Activated B cell treated with CpG ODN at 0.5 μM for 24 hours (primary cell): ENCODE results near the gene GPRIN3. TPM values are rescaled to one million over a fixed set of nuclear protein-coding genes. Genes with fewer than 3 reads are reported as not detected.

ENCODE experiments used
- ATAC-seq: fragments of 200-7000 bp; cut with Tn5 transposase; one replicate; pipeline ENCODE4 v1.10.0; 2021; ENCODE audit warnings: low read depth, mild to moderate bottlenecking, moderate library complexity
- CTCF ChIA-PET: fragments of 350-600 bp; sonication (Branson Sonifier 250); formaldehyde crosslinking; loops from one replicate; lab custom pipeline; 2021; ENCODE audit warnings: antibody characterized with exemption; lab: Charles Lee
- POLR2A ChIA-PET: fragments of 350-600 bp; sonication (Branson Sonifier 250); formaldehyde crosslinking; loops from one replicate; lab custom pipeline; 2021; ENCODE audit warnings: antibody characterized with exemption; lab: Charles Lee
- DNase-seq: peaks from one replicate; pipeline ENCODE4 v3.0.0; 2022
- H3K27ac Mint-ChIP-seq: one replicate; pipeline ENCODE4 v1.8.0; 2020; ENCODE audit warnings: mixed read lengths
- H3K27me3 Mint-ChIP-seq: one replicate; pipeline ENCODE4 v1.8.0; 2021; ENCODE audit warnings: mixed read lengths
- H3K36me3 Mint-ChIP-seq: one replicate; pipeline ENCODE4 v1.8.0; 2021; ENCODE audit warnings: low read depth, mixed read lengths
- H3K4me1 Mint-ChIP-seq: one replicate; pipeline ENCODE4 v1.8.0; 2021; ENCODE audit warnings: mixed read lengths
- H3K4me3 Mint-ChIP-seq: one replicate; pipeline ENCODE4 v1.8.0; 2020; ENCODE audit warnings: mild to moderate bottlenecking, mixed read lengths
- H3K9me3 Mint-ChIP-seq: one replicate; pipeline ENCODE4 v1.8.0; 2020; ENCODE audit warnings: mixed read lengths
- CTCF ChIP-seq: fragments of 200-600 bp; IDR thresholded peaks from one replicate; pipeline ENCODE4 v1.8.0; 2022; ENCODE audit warnings: antibody characterized with exemption, mild to moderate bottlenecking
- intact Hi-C: fragments of 100-400 bp; cut with micrococcal nuclease; formaldehyde crosslinking; loops from one replicate; pipeline ENCODE4 v1.15.1; 2024
- total RNA-seq: library from RNA; stranded (reverse); gene quantifications from 2 replicates; pipeline ENCODE4 v1.2.3, GENCODE V29; 2022

GPRIN3 gene
- total RNA-seq, 1 donor from 2014 or later = 1.8 TPM

- POLR2A ChIA-PET = no interaction called here
- Mint-ChIP-seq H3K4me1 (peaks cover 43% of the 10 kb centered on the region), H3K4me3 (no peak overlapping the region), H3K27ac (no peak overlapping the region), H3K27me3 (peaks cover 9% of the 10 kb centered on the region), H3K36me3 (no peaks in the 10 kb centered on the region), H3K9me3 (peaks cover 2% of the 10 kb centered on the region)
- CTCF ChIA-PET = no interaction called here
- intact Hi-C loops = loop anchor here (2.0 to 10.0 kb wide), 3 partner anchors 16 to 834 kb away; partner anchors contain the start of genes CCSER1, GPRIN3 and HERC3
- DNase-seq (no peak), ATAC-seq (no peak)
- no peak for TF ChIP-seq CTCF
Observed at GRCh38 chr4:89290727-89291516, 16.7 kb downstream of the GPRIN3 start.

- Mint-ChIP-seq H3K36me3 (no peaks in the 10 kb centered on the region), H3K4me3 (no peak overlapping the region), H3K4me1 (peaks cover 44% of the 10 kb centered on the region), H3K9me3 (peaks cover 2% of the 10 kb centered on the region), H3K27me3 (peaks cover 6% of the 10 kb centered on the region), H3K27ac (no peak overlapping the region)
- intact Hi-C loops = loop anchor here (5.0 kb wide), 1 partner anchor 33 kb away; no protein-coding TSS in a partner anchor
- TF ChIP-seq CTCF = no peak
- DNase-seq (no peak), ATAC-seq (no peak)
- POLR2A ChIA-PET = interaction anchor here (0.6 kb wide), 1 partner anchor 14 kb away, joined by 3 read pairs; no protein-coding TSS in a partner anchor
- CTCF ChIA-PET = no interaction called here
Observed at GRCh38 chr4:89289312-89289711, 18.3 kb downstream of the GPRIN3 start.

DNA sequence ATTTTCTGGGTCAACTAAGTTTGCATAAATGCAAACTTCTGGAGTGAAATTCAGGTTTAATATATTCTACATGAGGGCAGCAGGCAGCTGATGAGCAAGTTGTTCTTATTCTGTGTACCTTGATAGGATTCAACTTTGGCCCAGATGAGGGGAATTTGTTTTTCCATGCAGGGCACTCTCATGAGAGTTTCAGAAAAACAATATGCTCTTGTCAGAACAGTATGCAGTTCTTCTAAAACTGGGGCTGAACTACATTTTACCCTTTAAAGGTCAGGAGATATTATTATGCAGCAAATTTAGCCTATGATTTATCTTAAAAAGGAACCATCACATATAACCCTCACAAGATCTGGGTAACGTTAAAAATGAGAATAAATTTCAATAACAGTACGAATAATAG, 19.2 kb downstream of the GPRIN3 start:
- peaks cover 4% of the 10 kb centered on the region for H3K27me3 Mint-ChIP-seq
- no peak overlapping the region for H3K27ac Mint-ChIP-seq
- no peaks in the 10 kb centered on the region for H3K36me3 Mint-ChIP-seq
- H3K4me3 Mint-ChIP-seq = no peak overlapping the region
- ChIA-PET POLR2A (no interaction called here), CTCF (interaction anchor here (1.3 kb wide), 1 partner anchor 33 kb away, joined by 4 read pairs; no protein-coding TSS in a partner anchor)
- H3K4me1 Mint-ChIP-seq = peaks cover 45% of the 10 kb centered on the region
- TF ChIP-seq CTCF = no peak
- intact Hi-C loops = loop anchor here (5.0 kb wide), 1 partner anchor 34 kb away; no protein-coding TSS in a partner anchor
- H3K9me3 Mint-ChIP-seq = peaks cover 2% of the 10 kb centered on the region
- DNase-seq (no peak), ATAC-seq (no peak)

- DNase-seq (no peak), ATAC-seq (no peak)
- Mint-ChIP-seq H3K4me3 (no peak overlapping the region), H3K9me3 (peaks cover 2% of the 10 kb centered on the region), H3K27ac (no peak overlapping the region), H3K4me1 (peaks cover 45% of the 10 kb centered on the region), H3K36me3 (no peaks in the 10 kb centered on the region), H3K27me3 (peaks cover 2% of the 10 kb centered on the region)
- CTCF ChIA-PET = interaction anchor here (1.3 kb wide), 1 partner anchor 33 kb away, joined by 4 read pairs; no protein-coding TSS in a partner anchor
- no peak for TF ChIP-seq CTCF
- intact Hi-C loops = loop anchor here (5.0 kb wide), 1 partner anchor 34 kb away; no protein-coding TSS in a partner anchor
- POLR2A ChIA-PET = no interaction called here
Observed at GRCh38 chr4:89287945-89288344, 19.7 kb downstream of the GPRIN3 start.

DNA sequence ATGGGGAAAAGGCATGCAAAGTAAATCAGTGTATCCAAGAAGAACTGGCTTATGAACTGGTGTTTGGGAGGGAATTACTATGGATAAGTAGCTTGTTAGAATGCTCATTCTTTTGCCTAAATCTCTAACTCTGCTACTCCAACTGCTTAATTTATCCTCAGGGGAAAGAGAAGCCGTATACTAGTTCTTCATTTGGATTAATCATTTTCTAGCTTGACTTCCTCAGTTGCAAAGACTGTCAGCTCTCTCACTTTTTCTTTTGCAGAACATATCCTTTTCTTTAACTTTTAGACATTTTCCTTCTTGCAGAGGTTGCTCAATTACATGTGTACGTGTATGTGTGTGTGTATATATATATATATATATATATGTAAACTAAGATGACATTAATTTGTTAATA, 21.9 kb downstream of the GPRIN3 start:
- no peak overlapping the region for H3K27ac Mint-ChIP-seq
- CTCF ChIA-PET = interaction anchor here (0.6 kb wide), 1 partner anchor 58 kb away, joined by 4 read pairs; no protein-coding TSS in a partner anchor
- TF ChIP-seq CTCF = no peak
- DNase-seq (no peak), ATAC-seq (no peak)
- peaks cover 39% of the 10 kb centered on the region for H3K4me1 Mint-ChIP-seq
- H3K27me3 Mint-ChIP-seq = peaks cover 2% of the 10 kb centered on the region
- no peak overlapping the region for H3K4me3 Mint-ChIP-seq
- POLR2A ChIA-PET = interaction anchor here (0.8 to 1.0 kb wide), 2 partner anchors 13 to 17 kb away, joined by 3 read pairs; no protein-coding TSS in a partner anchor
- intact Hi-C loops = loop anchor here (2.0 to 5.0 kb wide), 2 partner anchors 13 to 37 kb away; no protein-coding TSS in a partner anchor
- no peaks in the 10 kb centered on the region for H3K9me3 Mint-ChIP-seq
- H3K36me3 Mint-ChIP-seq = no peaks in the 10 kb centered on the region
